HepG2 (cell line): ENCODE measurements around the gene IFT122. TPM values are rescaled to one million over a fixed set of nuclear protein-coding genes. Genes with fewer than 3 reads are reported as not detected.

Experiments used
- GABPB1 ChIP-seq: IDR thresholded peaks from 2 replicates; pipeline ENCODE4 v1.6.1; 2016; ENCODE audit warnings: mild to moderate bottlenecking, missing genetic modification reagents, moderate library complexity, missing compliant biosample characterization
- KLF12 ChIP-seq: sonication (generic); formaldehyde crosslinking; IDR thresholded peaks from 2 replicates; pipeline ENCODE4 v1.4.0; 2020; ENCODE audit warnings: missing genetic modification reagents, borderline replicate concordance
- POLR2G ChIP-seq: fragments of 200-400 bp; formaldehyde crosslinking; IDR thresholded peaks from 2 replicates; pipeline ENCODE4 v1.6.1; 2018; ENCODE audit warnings: mild to moderate bottlenecking, low read depth, low read length, moderate library complexity
- U2AF2 ChIP-seq: fragments of 200-400 bp; formaldehyde crosslinking; IDR thresholded peaks from 2 replicates; pipeline ENCODE4 v1.6.1; 2017; ENCODE audit warnings: low read depth, mild to moderate bottlenecking, low read length
- ZNF205 ChIP-seq: IDR thresholded peaks from 2 replicates; pipeline ENCODE4 v1.6.1; 2018; ENCODE audit warnings: missing biosample characterization, missing genetic modification reagents
- ZNF263 ChIP-seq: sonication (generic); formaldehyde crosslinking; IDR thresholded peaks from 2 replicates; pipeline ENCODE4 v1.4.0; 2020; ENCODE audit warnings: missing genetic modification reagents
- ZNF792 ChIP-seq: IDR thresholded peaks from 2 replicates; pipeline ENCODE4 v1.6.1; 2016
- polyA plus RNA-seq, 8 experiments: library from polyadenylated mRNA; depleted of rRNA in 3 of 8; stranded (reverse) in 7 of 8; unstranded in 1 of 8; fragments of >200 nt; fragmentation: Illumina TruSeq in 4 of 8; extraction: Trizol in 4 of 8; gene quantifications; 2 replicates each; pipeline versions ENCODE4 v1.2.1 to v1.2.3, GENCODE V29; 2011 to 2016; ENCODE audit warnings: low read depth in 4 of 8, missing spikeins in 1 of 8, mixed read lengths in 1 of 8; ENCODE audit not compliant: insufficient read depth in 1 of 8
- total RNA-seq, 5 experiments: library from RNA; depleted of rRNA; stranded (reverse); fragments of >200 nt; fragmentation: Illumina TruSeq; extraction: Trizol; gene quantifications; 2 replicates each; pipeline ENCODE4 v1.2.3, GENCODE V29; 2016; ENCODE audit warnings: low read depth in 1 of 5
- TF ChIP-seq, protein P1 (sequence below): sonication (generic); formaldehyde crosslinking; IDR thresholded peaks from 2 replicates; pipeline ENCODE4 v1.8.1; 2023; ENCODE audit warnings: mild to moderate bottlenecking, missing genetic modification reagents
- TF ChIP-seq, protein P2 (sequence below): sonication (generic); formaldehyde crosslinking; IDR thresholded peaks from 2 replicates; pipeline ENCODE4 v1.4.0; 2020; ENCODE audit warnings: missing genetic modification reagents
- TF ChIP-seq, protein P3 (sequence below): sonication (generic); formaldehyde crosslinking; IDR thresholded peaks from 2 replicates; pipeline ENCODE4 v1.5.1; 2020; ENCODE audit warnings: missing genetic modification reagents, mild to moderate bottlenecking, borderline replicate concordance
- TF ChIP-seq, protein P4 (sequence below), 2 experiments: sonication (generic) in 1 of 2; formaldehyde crosslinking in 1 of 2; IDR thresholded peaks; 2 replicates each; pipeline versions ENCODE4 v1.4.0 to v1.6.1; 2016 to 2020; ENCODE audit warnings: borderline replicate concordance in 1 of 2, low read depth in 1 of 2, mild to moderate bottlenecking in 1 of 2, missing genetic modification reagents in 1 of 2
- TF ChIP-seq, protein P5 (sequence below): sonication (generic); formaldehyde crosslinking; IDR thresholded peaks from 2 replicates; pipeline ENCODE4 v1.4.0; 2020; ENCODE audit warnings: mild to moderate bottlenecking, low read depth, missing genetic modification reagents

The IFT122 gene
- total and polyA plus RNA-seq, 2 of the 13 experiments (the other 11 are each of a cell fraction or from before 2014, with no cell fraction given), result 10.1 to 10.3 TPM

DNA sequence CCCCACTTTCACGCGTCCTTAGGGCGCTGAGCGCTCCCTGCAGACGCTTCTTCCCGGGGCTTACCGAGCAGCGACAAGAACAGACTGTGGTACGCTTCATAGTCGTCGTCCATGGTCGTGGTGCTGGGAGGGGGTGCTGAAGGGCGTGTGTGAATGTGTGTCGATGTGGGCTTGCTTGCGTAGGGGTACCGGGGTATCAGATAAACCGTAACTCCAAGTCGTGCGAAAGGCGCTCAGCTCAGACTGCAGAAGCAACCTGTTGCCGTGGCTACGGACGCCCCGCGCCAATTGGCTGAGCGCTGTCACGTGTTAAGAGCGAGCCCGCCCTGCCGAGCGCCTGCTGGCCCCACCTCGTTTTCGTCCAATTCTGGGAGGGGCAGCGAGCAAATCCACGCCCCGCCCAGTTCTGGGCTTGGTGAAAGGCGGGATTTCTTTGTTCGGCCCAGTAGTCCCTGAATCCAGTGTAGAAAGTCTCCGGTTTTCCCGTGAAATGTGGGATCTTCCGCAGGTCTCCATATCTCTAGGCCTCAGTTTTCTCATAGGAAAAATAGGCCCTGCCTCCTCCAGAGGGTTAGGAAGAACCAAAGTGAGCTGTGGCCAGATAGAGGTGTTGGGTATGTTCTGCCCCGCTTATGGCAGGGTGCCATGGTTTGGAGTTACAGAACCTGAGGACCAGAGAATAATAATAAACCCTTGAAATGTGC, 11.5 kb upstream of the IFT122 start, which contains the start of gene EFCAB12 (continued):
- TF ChIP-seq, protein P1, sequence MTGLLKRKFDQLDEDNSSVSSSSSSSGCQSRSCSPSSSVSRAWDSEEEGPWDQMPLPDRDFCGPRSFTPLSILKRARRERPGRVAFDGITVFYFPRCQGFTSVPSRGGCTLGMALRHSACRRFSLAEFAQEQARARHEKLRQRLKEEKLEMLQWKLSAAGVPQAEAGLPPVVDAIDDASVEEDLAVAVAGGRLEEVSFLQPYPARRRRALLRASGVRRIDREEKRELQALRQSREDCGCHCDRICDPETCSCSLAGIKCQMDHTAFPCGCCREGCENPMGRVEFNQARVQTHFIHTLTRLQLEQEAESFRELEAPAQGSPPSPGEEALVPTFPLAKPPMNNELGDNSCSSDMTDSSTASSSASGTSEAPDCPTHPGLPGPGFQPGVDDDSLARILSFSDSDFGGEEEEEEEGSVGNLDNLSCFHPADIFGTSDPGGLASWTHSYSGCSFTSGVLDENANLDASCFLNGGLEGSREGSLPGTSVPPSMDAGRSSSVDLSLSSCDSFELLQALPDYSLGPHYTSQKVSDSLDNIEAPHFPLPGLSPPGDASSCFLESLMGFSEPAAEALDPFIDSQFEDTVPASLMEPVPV (CRISPR knock-in tag), result peak; percentile 68; the same call in 1 of the 2 replicates
- TF ChIP-seq, protein P2, sequence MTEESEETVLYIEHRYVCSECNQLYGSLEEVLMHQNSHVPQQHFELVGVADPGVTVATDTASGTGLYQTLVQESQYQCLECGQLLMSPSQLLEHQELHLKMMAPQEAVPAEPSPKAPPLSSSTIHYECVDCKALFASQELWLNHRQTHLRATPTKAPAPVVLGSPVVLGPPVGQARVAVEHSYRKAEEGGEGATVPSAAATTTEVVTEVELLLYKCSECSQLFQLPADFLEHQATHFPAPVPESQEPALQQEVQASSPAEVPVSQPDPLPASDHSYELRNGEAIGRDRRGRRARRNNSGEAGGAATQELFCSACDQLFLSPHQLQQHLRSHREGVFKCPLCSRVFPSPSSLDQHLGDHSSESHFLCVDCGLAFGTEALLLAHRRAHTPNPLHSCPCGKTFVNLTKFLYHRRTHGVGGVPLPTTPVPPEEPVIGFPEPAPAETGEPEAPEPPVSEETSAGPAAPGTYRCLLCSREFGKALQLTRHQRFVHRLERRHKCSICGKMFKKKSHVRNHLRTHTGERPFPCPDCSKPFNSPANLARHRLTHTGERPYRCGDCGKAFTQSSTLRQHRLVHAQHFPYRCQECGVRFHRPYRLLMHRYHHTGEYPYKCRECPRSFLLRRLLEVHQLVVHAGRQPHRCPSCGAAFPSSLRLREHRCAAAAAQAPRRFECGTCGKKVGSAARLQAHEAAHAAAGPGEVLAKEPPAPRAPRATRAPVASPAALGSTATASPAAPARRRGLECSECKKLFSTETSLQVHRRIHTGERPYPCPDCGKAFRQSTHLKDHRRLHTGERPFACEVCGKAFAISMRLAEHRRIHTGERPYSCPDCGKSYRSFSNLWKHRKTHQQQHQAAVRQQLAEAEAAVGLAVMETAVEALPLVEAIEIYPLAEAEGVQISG, result peak; percentile 50
- peak; percentile 66; the same call in 1 of the 2 replicates for TF ChIP-seq POLR2G
- TF ChIP-seq KLF12, result 0 out of 2 replicates have a peak, but pooled peaks have one; percentile 57
- peak; percentile 56 for TF ChIP-seq GABPB1 (CRISPR knock-in tag)
- TF ChIP-seq, protein P3, sequence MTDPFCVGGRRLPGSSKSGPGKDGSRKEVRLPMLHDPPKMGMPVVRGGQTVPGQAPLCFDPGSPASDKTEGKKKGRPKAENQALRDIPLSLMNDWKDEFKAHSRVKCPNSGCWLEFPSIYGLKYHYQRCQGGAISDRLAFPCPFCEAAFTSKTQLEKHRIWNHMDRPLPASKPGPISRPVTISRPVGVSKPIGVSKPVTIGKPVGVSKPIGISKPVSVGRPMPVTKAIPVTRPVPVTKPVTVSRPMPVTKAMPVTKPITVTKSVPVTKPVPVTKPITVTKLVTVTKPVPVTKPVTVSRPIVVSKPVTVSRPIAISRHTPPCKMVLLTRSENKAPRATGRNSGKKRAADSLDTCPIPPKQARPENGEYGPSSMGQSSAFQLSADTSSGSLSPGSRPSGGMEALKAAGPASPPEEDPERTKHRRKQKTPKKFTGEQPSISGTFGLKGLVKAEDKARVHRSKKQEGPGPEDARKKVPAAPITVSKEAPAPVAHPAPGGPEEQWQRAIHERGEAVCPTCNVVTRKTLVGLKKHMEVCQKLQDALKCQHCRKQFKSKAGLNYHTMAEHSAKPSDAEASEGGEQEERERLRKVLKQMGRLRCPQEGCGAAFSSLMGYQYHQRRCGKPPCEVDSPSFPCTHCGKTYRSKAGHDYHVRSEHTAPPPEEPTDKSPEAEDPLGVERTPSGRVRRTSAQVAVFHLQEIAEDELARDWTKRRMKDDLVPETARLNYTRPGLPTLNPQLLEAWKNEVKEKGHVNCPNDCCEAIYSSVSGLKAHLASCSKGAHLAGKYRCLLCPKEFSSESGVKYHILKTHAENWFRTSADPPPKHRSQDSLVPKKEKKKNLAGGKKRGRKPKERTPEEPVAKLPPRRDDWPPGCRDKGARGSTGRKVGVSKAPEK (CRISPR knock-in tag), result 0 out of 2 replicates have a peak, but pooled peaks have one; percentile 49
- TF ChIP-seq ZNF263 (CRISPR knock-in tag), result peak; percentile 44; the same call in 1 of the 2 replicates
- no peak; the same call in 1 of the 2 replicates for TF ChIP-seq ZNF205 (CRISPR knock-in tag)
- no peak for TF ChIP-seq ZNF792
- TF ChIP-seq, protein P4, sequence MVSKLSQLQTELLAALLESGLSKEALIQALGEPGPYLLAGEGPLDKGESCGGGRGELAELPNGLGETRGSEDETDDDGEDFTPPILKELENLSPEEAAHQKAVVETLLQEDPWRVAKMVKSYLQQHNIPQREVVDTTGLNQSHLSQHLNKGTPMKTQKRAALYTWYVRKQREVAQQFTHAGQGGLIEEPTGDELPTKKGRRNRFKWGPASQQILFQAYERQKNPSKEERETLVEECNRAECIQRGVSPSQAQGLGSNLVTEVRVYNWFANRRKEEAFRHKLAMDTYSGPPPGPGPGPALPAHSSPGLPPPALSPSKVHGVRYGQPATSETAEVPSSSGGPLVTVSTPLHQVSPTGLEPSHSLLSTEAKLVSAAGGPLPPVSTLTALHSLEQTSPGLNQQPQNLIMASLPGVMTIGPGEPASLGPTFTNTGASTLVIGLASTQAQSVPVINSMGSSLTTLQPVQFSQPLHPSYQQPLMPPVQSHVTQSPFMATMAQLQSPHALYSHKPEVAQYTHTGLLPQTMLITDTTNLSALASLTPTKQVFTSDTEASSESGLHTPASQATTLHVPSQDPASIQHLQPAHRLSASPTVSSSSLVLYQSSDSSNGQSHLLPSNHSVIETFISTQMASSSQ (IDR thresholded peaks at IDR 0.05; ENCODE audit: low read depth), result no peak
- TF ChIP-seq, protein P4 (CRISPR knock-in tag; IDR thresholded peaks at IDR 0.05; ENCODE audit: borderline replicate concordance), result no peak
- peak; percentile 97 for TF ChIP-seq U2AF2
- TF ChIP-seq, protein P5, sequence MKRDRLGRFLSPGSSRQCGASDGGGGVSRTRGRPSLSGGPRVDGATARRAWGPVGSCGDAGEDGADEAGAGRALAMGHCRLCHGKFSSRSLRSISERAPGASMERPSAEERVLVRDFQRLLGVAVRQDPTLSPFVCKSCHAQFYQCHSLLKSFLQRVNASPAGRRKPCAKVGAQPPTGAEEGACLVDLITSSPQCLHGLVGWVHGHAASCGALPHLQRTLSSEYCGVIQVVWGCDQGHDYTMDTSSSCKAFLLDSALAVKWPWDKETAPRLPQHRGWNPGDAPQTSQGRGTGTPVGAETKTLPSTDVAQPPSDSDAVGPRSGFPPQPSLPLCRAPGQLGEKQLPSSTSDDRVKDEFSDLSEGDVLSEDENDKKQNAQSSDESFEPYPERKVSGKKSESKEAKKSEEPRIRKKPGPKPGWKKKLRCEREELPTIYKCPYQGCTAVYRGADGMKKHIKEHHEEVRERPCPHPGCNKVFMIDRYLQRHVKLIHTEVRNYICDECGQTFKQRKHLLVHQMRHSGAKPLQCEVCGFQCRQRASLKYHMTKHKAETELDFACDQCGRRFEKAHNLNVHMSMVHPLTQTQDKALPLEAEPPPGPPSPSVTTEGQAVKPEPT, result peak; percentile 71; the same call in 1 of the 2 replicates
